ENCODE data around the gene AKAP10. TPM values are rescaled to one million over a fixed set of nuclear protein-coding genes. Genes with fewer than 3 reads are reported as not detected.

AKAP10 gene
- total RNA-seq, 1 experiment from 2014 or later = 20.2 TPM

- H3K9me3 Mint-ChIP-seq = no peaks in the 10 kb centered on the region
- TF ChIP-seq CTCF (conservative IDR thresholded peaks at IDR 0.05) = no peak
- peaks cover 17 to 62% (median 58%) of the 10 kb centered on the region in 3 experiments for H3K36me3 Mint-ChIP-seq (ENCODE audit: insufficient read depth in 1 of 3, low read depth in 3 of 3)
- DNase-seq = peak; percentile 34
- Histone ChIP-seq H3T11ph (ENCODE audit: low read length) (no peak overlapping the region), H2BK12ac (ENCODE audit: insufficient read length, low read depth, low read length) (no peak overlapping the region), H4K20me1 (ENCODE audit: control insufficient read depth, insufficient read depth, insufficient read length) (no peaks in the 10 kb centered on the region), H3K79me1 (ENCODE audit: insufficient read depth, low read depth, low read length, poor library complexity, severe bottlenecking) (peaks cover 5% of the 10 kb centered on the region), H3K4me1 (ENCODE audit: insufficient read depth, low read length) (peaks cover 4% of the 10 kb centered on the region; the same call in 1 of the 2 replicates), H3K9ac (ENCODE audit: extremely low read depth, insufficient read length, low read length) (no peak overlapping the region), H2AK5ac (ENCODE audit: insufficient read length, low read length) (no peak overlapping the region), H3K23me2 (ENCODE audit: insufficient read length, low read depth, low read length, poor library complexity, severe bottlenecking) (no peaks in the 10 kb centered on the region), H2BK20ac (ENCODE audit: low read depth, low read length, poor library complexity, severe bottlenecking) (no peak overlapping the region), H3K27ac (ENCODE audit: insufficient read length, low read depth, low read length) (no peak overlapping the region), H3K4ac (ENCODE audit: low read depth, low read length) (no peak overlapping the region), H2BK5ac (ENCODE audit: insufficient read length, low read length) (no peak overlapping the region), H3K27me3 (ENCODE audit: insufficient read depth, low read length) (no peaks in the 10 kb centered on the region), H2AFZ (ENCODE audit: low read length) (no peak overlapping the region), H3K56ac (ENCODE audit: insufficient read length, low read depth, low read length) (no peak overlapping the region), H4K91ac (ENCODE audit: insufficient read length, low read depth, low read length) (no peak overlapping the region), H3K18ac (ENCODE audit: insufficient read length, low read depth, low read length) (no peak overlapping the region), H2BK15ac (ENCODE audit: low read depth, low read length) (no peak overlapping the region), H4K5ac (ENCODE audit: insufficient read length, low read depth, low read length) (no peak overlapping the region), H4K8ac (replicated peaks; ENCODE audit: insufficient read length, low read depth, low read length) (no peak overlapping the region), H3K14ac (ENCODE audit: insufficient read depth, low read length) (no peak overlapping the region), H3K23ac (ENCODE audit: insufficient read length, low read depth, low read length) (no peak overlapping the region), H3K79me2 (ENCODE audit: insufficient read depth, low read length) (no peaks in the 10 kb centered on the region), H3K4me2 (ENCODE audit: insufficient read depth, insufficient read length, low read length) (no peak overlapping the region), H3K9me3 (ENCODE audit: control insufficient read depth, low read depth, low read length) (no peaks in the 10 kb centered on the region), H2BK120ac (ENCODE audit: low read depth, low read length, poor library complexity, severe bottlenecking) (no peak overlapping the region)
- H3K27ac Mint-ChIP-seq = peak overlapping the region; percentile 40 to 92 (median 45); a peak in 3 of 7 replicates
- no peak overlapping the region for H3K4me3 Mint-ChIP-seq
- WGBS (ENCODE audit: extremely low coverage, insufficient read length, low lambda C conversion rate) = no CpG with 5 or more reads among the region's 5 CpGs
- no peaks in the 10 kb centered on the region; the same call in 1 of the 2 replicates for H3K27me3 Mint-ChIP-seq (ENCODE audit: low read depth)
- peaks cover 22 to 25% of the 10 kb centered on the region in 2 experiments for H3K4me1 Mint-ChIP-seq
These were observed 34.6 kb downstream of the AKAP10 start for GRCh38 chr17:19943026-19943425.
